Mesendoderm (in vitro differentiated cells): Measurements from ENCODE around the gene SEMA3A.
"Not testable (repeated sequence)": the region's sequence is repeated elsewhere in the genome, so short reads cannot be mapped to it uniquely, and the experiment has no call there.

Experiments used
- DNase-seq: peaks from one replicate; pipeline ENCODE4 v3.0.0; 2013
- H2AK5ac ChIP-seq: 2 replicates; pipeline ENCODE4 v1.6.1; 2013; ENCODE audit warnings: low read length, inconsistent platforms
- H2BK120ac ChIP-seq: 2 replicates; pipeline ENCODE4 v1.6.1; 2013; ENCODE audit warnings: low read depth, mild to moderate bottlenecking, low read length, moderate library complexity, mixed read lengths
- H2BK15ac ChIP-seq: replicated peaks from 2 replicates; pipeline ENCODE4 v1.6.1; 2013; ENCODE audit warnings: low read depth, mild to moderate bottlenecking, moderate library complexity
- H2BK5ac ChIP-seq: 2 replicates; pipeline ENCODE4 v1.6.1; 2013; ENCODE audit warnings: low read length, inconsistent platforms
- H3K18ac ChIP-seq: 2 replicates; pipeline ENCODE4 v1.6.1; 2013; ENCODE audit warnings: mild to moderate bottlenecking, low read length, mixed read lengths
- H3K23ac ChIP-seq: one replicate; pipeline ENCODE4 v1.6.1; 2013; ENCODE audit warnings: low read length
- H3K27ac ChIP-seq: 2 replicates; pipeline ENCODE4 v1.5.1; 2013; ENCODE audit warnings: low read depth, mild to moderate bottlenecking, inconsistent platforms, low read length, moderate library complexity
- H3K27me3 ChIP-seq: 2 replicates; pipeline ENCODE4 v1.6.1; 2013; ENCODE audit warnings: low read length, control low read depth, mild to moderate bottlenecking, inconsistent platforms; ENCODE audit not compliant: insufficient read depth, poor library complexity
- H3K36me3 ChIP-seq: 2 replicates; pipeline ENCODE4 v1.6.1; 2013; ENCODE audit warnings: low read length, inconsistent platforms; ENCODE audit not compliant: control insufficient read depth, insufficient read depth
- H3K4ac ChIP-seq: one replicate; pipeline ENCODE4 v1.6.1; 2013; ENCODE audit warnings: low read depth, mild to moderate bottlenecking, low read length, moderate library complexity
- H3K4me1 ChIP-seq: 2 replicates; pipeline ENCODE4 v1.6.1; 2013; ENCODE audit warnings: low read depth, low read length, inconsistent platforms; ENCODE audit not compliant: control insufficient read depth
- H3K4me2 ChIP-seq: 2 replicates; pipeline ENCODE4 v1.6.1; 2013; ENCODE audit warnings: low read length
- H3K4me3 ChIP-seq: 2 replicates; pipeline ENCODE4 v1.5.1; 2013; ENCODE audit warnings: mild to moderate bottlenecking, low read length
- H3K56ac ChIP-seq: one replicate; pipeline ENCODE4 v1.6.1; 2013; ENCODE audit warnings: low read length
- H3K79me1 ChIP-seq: 2 replicates; pipeline ENCODE4 v1.6.1; 2013; ENCODE audit warnings: low read length, inconsistent platforms
- H3K79me2 ChIP-seq: 2 replicates; pipeline ENCODE4 v1.6.1; 2013; ENCODE audit warnings: mild to moderate bottlenecking, low read length; ENCODE audit not compliant: control insufficient read depth, insufficient read depth
- H3K9ac ChIP-seq: 2 replicates; pipeline ENCODE4 v1.6.1; 2013; ENCODE audit warnings: low read length, inconsistent platforms
- H4K5ac ChIP-seq: one replicate; pipeline ENCODE4 v1.6.1; 2013; ENCODE audit warnings: low read length
- H4K8ac ChIP-seq: one replicate; pipeline ENCODE4 v1.6.1; 2013; ENCODE audit warnings: low read depth, mild to moderate bottlenecking, control low read depth, low read length, moderate library complexity
- WGBS: extraction: QIAGEN DNeasy Blood & Tissue Kit; methylation state at CpG from one replicate; pipeline ENCODE4 v1.1.7; 2013; ENCODE audit warnings: low lambda C conversion rate, missing lambda C conversion rate; ENCODE audit not compliant: insufficient coverage; ENCODE audit errors: extremely low coverage; 5-methylcytosine and 5-hydroxymethylcytosine counted together

Gene SEMA3A

DNA sequence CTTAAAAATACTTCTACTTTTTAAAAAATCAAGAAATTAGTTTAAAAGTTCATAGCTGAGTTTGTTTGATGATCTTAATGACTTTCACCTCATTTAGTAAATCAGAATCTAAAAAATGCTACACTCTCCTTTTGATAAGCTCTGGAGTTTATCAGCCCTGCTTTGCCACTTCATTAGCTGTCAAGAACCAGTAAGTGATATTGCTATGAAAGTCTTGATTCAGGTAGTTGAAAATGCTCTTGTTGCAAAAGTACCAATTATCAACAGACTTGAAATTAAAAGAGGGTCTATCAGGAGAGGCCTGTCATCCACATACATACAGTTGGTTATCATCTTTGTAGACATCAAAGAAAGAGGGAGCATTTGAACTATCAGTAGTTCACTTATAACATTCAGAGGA, 41.6 kb downstream of the SEMA3A start:
- no peak for DNase-seq
- no peak overlapping the region for H3K27ac ChIP-seq

DNA sequence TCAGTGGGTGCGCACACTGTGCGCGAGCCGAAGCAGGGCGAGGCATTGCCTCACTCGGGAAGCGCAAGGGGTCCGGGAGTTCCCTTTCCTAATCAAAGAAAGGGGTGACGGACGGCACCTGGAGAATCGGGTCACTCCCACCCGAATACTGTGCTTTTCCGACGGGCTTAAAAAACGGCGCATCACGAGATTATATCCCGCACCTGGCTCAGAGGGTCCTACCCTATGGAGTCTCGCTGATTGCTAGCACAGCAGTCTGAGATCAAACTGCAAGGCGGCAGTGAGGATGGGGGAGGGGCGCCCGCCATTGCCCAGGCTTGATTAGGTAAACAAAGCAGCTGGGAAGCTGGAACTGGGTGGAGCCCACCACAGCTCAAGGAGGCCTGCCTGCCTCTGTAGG, 44.2 kb downstream of the SEMA3A start:
- H3K79me1 ChIP-seq, H2BK120ac ChIP-seq, H3K4me2 ChIP-seq, H4K8ac ChIP-seq, H3K79me2 ChIP-seq, H3K4ac ChIP-seq, H2AK5ac ChIP-seq, H4K5ac ChIP-seq, H3K36me3 ChIP-seq, H3K27me3 ChIP-seq, H3K4me3 ChIP-seq, H2BK15ac ChIP-seq, H3K4me1 ChIP-seq, H3K18ac ChIP-seq, H2BK5ac ChIP-seq, H3K23ac ChIP-seq: not testable (repeated sequence)
- DNase-seq, result peak; percentile 45
- no CpG with 5 or more reads among the region's 22 CpGs for WGBS
- peak overlapping the region; percentile 76 for H3K27ac ChIP-seq
- peak overlapping the region; percentile 49 for H3K9ac ChIP-seq
- H3K56ac ChIP-seq, result peak overlapping the region; percentile 51

More for the DNA sequence above, 41.6 kb downstream of the SEMA3A start:
- Histone ChIP-seq H4K5ac (no peak overlapping the region), H3K36me3 (no peaks in the 10 kb centered on the region), H3K18ac (no peak overlapping the region), H2BK5ac (no peak overlapping the region), H3K4me1 (peaks cover 4% of the 10 kb centered on the region), H3K27me3 (no peaks in the 10 kb centered on the region), H3K23ac (no peak overlapping the region), H3K79me1 (no peaks in the 10 kb centered on the region), H3K79me2 (peaks cover 3% of the 10 kb centered on the region), H3K4me3 (no peak overlapping the region), H4K8ac (no peak overlapping the region), H3K56ac (no peak overlapping the region), H3K9ac (no peak overlapping the region), H2BK120ac (no peak overlapping the region), H3K4ac (no peak overlapping the region), H2BK15ac (no peak overlapping the region), H2AK5ac (no peak overlapping the region), H3K4me2 (no peak overlapping the region)

DNA sequence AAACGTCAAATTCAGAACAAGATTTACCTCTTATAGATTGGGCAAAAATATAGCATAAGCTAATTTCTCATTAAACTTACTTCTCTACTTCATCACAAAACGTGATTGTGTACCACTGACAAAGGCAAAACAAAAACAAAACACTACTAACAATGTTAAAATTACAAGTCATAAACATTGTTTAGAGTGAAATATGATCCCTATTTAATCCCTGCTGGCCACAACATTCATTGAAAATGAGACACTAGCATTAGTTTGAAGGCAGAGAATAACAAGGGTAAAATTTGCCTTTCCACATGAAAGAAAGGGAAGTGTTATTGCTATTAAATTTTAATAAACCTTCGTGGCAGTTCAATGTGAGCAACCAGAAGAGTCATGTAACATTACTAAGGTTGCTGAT, 45.0 kb downstream of the SEMA3A start:
- no peak overlapping the region for H3K4me3 ChIP-seq
- no peaks in the 10 kb centered on the region for H3K27me3 ChIP-seq
- H3K9ac ChIP-seq, result peak overlapping the region; percentile 11
- H3K79me1 ChIP-seq, result no peaks in the 10 kb centered on the region
- WGBS, result no CpG with 5 or more reads among the region's 3 CpGs
- H3K18ac ChIP-seq, result no peak overlapping the region
- no peak overlapping the region for H3K23ac ChIP-seq
- peak overlapping the region; percentile 17 for H3K56ac ChIP-seq
- peaks cover 7% of the 10 kb centered on the region for H3K79me2 ChIP-seq
- H3K4ac ChIP-seq, result no peak overlapping the region
- H2BK15ac ChIP-seq, result peak overlapping the region; percentile 98
- H2BK5ac ChIP-seq, result no peak overlapping the region
- no peak overlapping the region for H4K8ac ChIP-seq
- H4K5ac ChIP-seq, result no peak overlapping the region
- no peaks in the 10 kb centered on the region for H3K4me1 ChIP-seq
- H3K36me3 ChIP-seq, result no peaks in the 10 kb centered on the region
- H2AK5ac ChIP-seq, result no peak overlapping the region
- no peak overlapping the region for H3K27ac ChIP-seq
- no peak overlapping the region for H3K4me2 ChIP-seq
- H2BK120ac ChIP-seq, result no peak overlapping the region
- no peak for DNase-seq

DNA sequence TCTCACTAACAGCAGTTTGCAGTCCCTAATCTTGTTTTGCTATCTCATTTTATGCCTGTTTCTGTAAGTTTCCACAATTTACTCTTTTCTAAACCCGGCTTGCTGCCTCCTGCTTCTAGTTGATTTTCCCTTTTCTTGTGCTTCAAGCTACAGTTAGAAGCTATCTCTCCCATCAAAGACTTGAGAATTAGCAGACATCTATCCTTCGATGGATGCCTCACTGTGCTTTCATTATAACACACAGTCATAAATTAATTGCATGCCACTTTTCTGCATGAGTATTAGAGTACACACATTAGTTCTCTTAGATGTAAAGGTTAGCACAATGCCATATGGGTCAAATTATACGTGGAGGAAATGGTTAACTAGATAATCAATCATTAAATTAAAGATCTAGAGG, 48.7 kb downstream of the SEMA3A start:
- no peaks in the 10 kb centered on the region for H3K27me3 ChIP-seq
- no peak overlapping the region for H3K4me3 ChIP-seq
- no peak overlapping the region for H2BK120ac ChIP-seq
- H3K79me1 ChIP-seq, result peaks cover 2% of the 10 kb centered on the region
- H3K4ac ChIP-seq, result no peak overlapping the region
- no peak overlapping the region for H2AK5ac ChIP-seq
- H2BK15ac ChIP-seq, result no peak overlapping the region
- H4K5ac ChIP-seq, result no peak overlapping the region
- no peak overlapping the region for H3K18ac ChIP-seq
- H4K8ac ChIP-seq, result no peak overlapping the region
- H3K4me2 ChIP-seq, result no peak overlapping the region
- H3K9ac ChIP-seq, result no peak overlapping the region
- no peaks in the 10 kb centered on the region for H3K4me1 ChIP-seq
- H3K79me2 ChIP-seq, result peaks cover 15% of the 10 kb centered on the region
- H3K27ac ChIP-seq, result peak overlapping the region; percentile 38
- DNase-seq, result peak; percentile 37
- no peak overlapping the region for H3K23ac ChIP-seq
- no CpG with 5 or more reads among the region's 3 CpGs for WGBS
- peak overlapping the region; percentile 34 for H3K56ac ChIP-seq
- no peak overlapping the region for H2BK5ac ChIP-seq
- H3K36me3 ChIP-seq, result no peaks in the 10 kb centered on the region

DNA sequence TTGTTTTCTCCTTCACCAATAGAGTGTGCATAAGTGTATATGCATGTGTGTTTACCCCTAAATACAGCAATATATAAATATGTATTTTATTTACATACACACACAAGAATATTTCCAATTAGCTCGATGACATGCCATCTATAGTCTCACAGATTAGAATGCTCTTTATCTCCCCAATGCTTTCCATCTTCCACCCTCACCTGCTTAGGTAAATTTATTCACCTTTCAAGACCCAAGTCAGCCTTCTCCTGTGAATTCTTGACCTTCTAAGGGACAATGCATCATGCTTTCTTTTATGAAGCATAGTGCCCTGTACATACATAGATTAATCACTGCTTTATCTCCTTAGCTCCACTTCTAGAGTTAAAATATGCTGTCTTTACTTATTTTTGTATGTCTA, 49.7 kb downstream of the SEMA3A start:
- no peak overlapping the region for H3K23ac ChIP-seq
- no peak overlapping the region for H3K4me3 ChIP-seq
- no peaks in the 10 kb centered on the region for H3K4me1 ChIP-seq
- H3K79me1 ChIP-seq, result peaks cover 2% of the 10 kb centered on the region
- no peak overlapping the region for H3K4ac ChIP-seq
- H2BK120ac ChIP-seq, result no peak overlapping the region
- no peak overlapping the region for H4K5ac ChIP-seq
- H2AK5ac ChIP-seq, result no peak overlapping the region
- peak; percentile 48 for DNase-seq
- peak overlapping the region; percentile 22 for H3K27ac ChIP-seq
- no peak overlapping the region for H3K4me2 ChIP-seq
- peak overlapping the region; percentile 74 for H2BK15ac ChIP-seq
- no peaks in the 10 kb centered on the region for H3K27me3 ChIP-seq
- no peak overlapping the region for H2BK5ac ChIP-seq
- H3K9ac ChIP-seq, result no peak overlapping the region
- peaks cover 15% of the 10 kb centered on the region for H3K79me2 ChIP-seq
- WGBS, result no CpG with 5 or more reads among the region's 1 CpG
- H3K36me3 ChIP-seq, result no peaks in the 10 kb centered on the region
- no peak overlapping the region for H3K18ac ChIP-seq
- no peak overlapping the region for H4K8ac ChIP-seq
- H3K56ac ChIP-seq, result no peak overlapping the region

GRCh38 chr7:84144480-84144879, 50.1 kb downstream of the SEMA3A start:
- Histone ChIP-seq H3K79me1 (peaks cover 2% of the 10 kb centered on the region), H3K4ac (no peak overlapping the region), H3K23ac (no peak overlapping the region), H2AK5ac (no peak overlapping the region), H4K5ac (no peak overlapping the region), H3K4me1 (no peaks in the 10 kb centered on the region), H3K27ac (no peak overlapping the region), H3K27me3 (no peaks in the 10 kb centered on the region), H3K4me2 (no peak overlapping the region), H2BK5ac (no peak overlapping the region), H2BK15ac (no peak overlapping the region), H2BK120ac (no peak overlapping the region), H3K9ac (no peak overlapping the region), H3K36me3 (no peaks in the 10 kb centered on the region), H3K18ac (no peak overlapping the region), H3K56ac (no peak overlapping the region), H3K79me2 (peaks cover 15% of the 10 kb centered on the region), H3K4me3 (no peak overlapping the region), H4K8ac (no peak overlapping the region)
- WGBS, result no CpG with 5 or more reads among the region's 3 CpGs
- peak; percentile 47 for DNase-seq
